Smooth muscle cell (in vitro differentiated cells): ENCODE measurements around the gene HYCC1. TPM values are rescaled to one million over a fixed set of nuclear protein-coding genes. Genes with fewer than 3 reads are reported as not detected.
"Not testable (repeated sequence)": the region's sequence is repeated elsewhere in the genome, so short reads cannot be mapped to it uniquely, and the experiment has no call there.

Source experiments
- DNase-seq: peaks from one replicate; lab custom pipeline; 2025; ENCODE audit not compliant: unreplicated experiment; lab: John Stamatoyannopoulos, UW
- H2AFZ ChIP-seq: fragments of 200-600 bp; sonication (generic); 2 replicates; pipeline ENCODE4 v1.6.0; 2016; ENCODE audit warnings: antibody characterized with exemption, low read depth, mild to moderate bottlenecking
- H3F3A ChIP-seq: fragments of 200-600 bp; sonication (generic); 2 replicates; pipeline ENCODE4 v1.6.0; 2017; ENCODE audit warnings: antibody characterized with exemption, low read depth
- H3K27ac ChIP-seq: fragments of 200-600 bp; sonication (generic); 2 replicates; pipeline ENCODE4 v1.5.1; 2016; ENCODE audit warnings: low read depth, mild to moderate bottlenecking
- H3K27me3 ChIP-seq: fragments of 200-600 bp; sonication (generic); 2 replicates; pipeline ENCODE4 v1.6.1; 2016; ENCODE audit warnings: low read depth, mild to moderate bottlenecking
- H3K36me3 ChIP-seq: fragments of 200-600 bp; sonication (generic); 2 replicates; pipeline ENCODE4 v1.5.1; 2016; ENCODE audit warnings: low read depth
- H3K4me1 ChIP-seq: fragments of 200-600 bp; sonication (generic); 2 replicates; pipeline ENCODE4 v1.5.1; 2016; ENCODE audit warnings: low read depth
- H3K4me2 ChIP-seq: fragments of 200-600 bp; sonication (generic); 2 replicates; pipeline ENCODE4 v1.6.0; 2016; ENCODE audit warnings: mild to moderate bottlenecking
- H3K4me3 ChIP-seq: fragments of 200-600 bp; sonication (generic); 2 replicates; pipeline ENCODE4 v1.5.1; 2016; ENCODE audit warnings: mild to moderate bottlenecking
- H3K79me2 ChIP-seq: fragments of 200-600 bp; sonication (generic); 2 replicates; pipeline ENCODE4 v1.6.0; 2016; ENCODE audit warnings: low read depth, mild to moderate bottlenecking
- H3K9ac ChIP-seq: fragments of 200-600 bp; sonication (generic); 2 replicates; pipeline ENCODE4 v1.6.0; 2016; ENCODE audit warnings: low read depth
- H3K9me3 ChIP-seq: fragments of 200-600 bp; sonication (generic); replicated peaks from 2 replicates; pipeline ENCODE4 v1.5.1; 2016; ENCODE audit warnings: low read depth
- H4K20me1 ChIP-seq: fragments of 200-600 bp; sonication (generic); 2 replicates; pipeline ENCODE4 v1.6.0; 2016; ENCODE audit warnings: low read depth
- CTCF ChIP-seq: fragments of 200-600 bp; sonication (generic); IDR thresholded peaks from 2 replicates; pipeline ENCODE4 v1.5.1; 2017; ENCODE audit warnings: borderline replicate concordance, mild to moderate bottlenecking, antibody characterized with exemption; ENCODE audit not compliant: insufficient read depth, poor library complexity, severe bottlenecking
- WGBS: methylation state at CpG from one replicate; pipeline ENCODE4 v1.1.7; 2016; ENCODE audit warnings: low lambda C conversion rate; 5-methylcytosine and 5-hydroxymethylcytosine counted together
- polyA plus RNA-seq: library from polyadenylated mRNA; unstranded; fragments of >200 nt; fragmentation: Nextera tagmentation; extraction: Ambion mirVana; gene quantifications from 2 replicates; pipeline ENCODE4 v1.2.1, GENCODE V29; 2016
- total RNA-seq: library from RNA; depleted of rRNA; stranded (reverse); fragments of >200 nt; gene quantifications from 2 replicates; pipeline ENCODE4 v1.2.3, GENCODE V29; 2014

HYCC1 gene
- total and polyA plus RNA-seq, 2 experiments from 2014 or later, result 16.5 to 113 TPM

- no peak for DNase-seq
- 94% methylated on average over 3 of the region's 3 CpGs for WGBS
- Histone ChIP-seq H3K4me3 (no peak overlapping the region), H3K4me1 (no peaks in the 10 kb centered on the region), H3K9ac (no peak overlapping the region), H3K4me2 (no peak overlapping the region), H4K20me1 (no peaks in the 10 kb centered on the region), H3F3A (no peaks in the 10 kb centered on the region), H3K27me3 (no peaks in the 10 kb centered on the region), H3K36me3 (no peaks in the 10 kb centered on the region), H3K9me3 (no peaks in the 10 kb centered on the region), H3K27ac (no peak overlapping the region), H3K79me2 (no peaks in the 10 kb centered on the region), H2AFZ (no peak overlapping the region)
- no peak for TF ChIP-seq CTCF
These were observed 30.7 kb upstream of the HYCC1 start for GRCh38 chr7:23044581-23044980.

GRCh38 chr7:23043441-23043840 lies 29.5 kb upstream of the HYCC1 start:
- Histone ChIP-seq H3K4me1 (no peaks in the 10 kb centered on the region), H4K20me1 (no peaks in the 10 kb centered on the region), H3K79me2 (no peaks in the 10 kb centered on the region), H3K4me2 (no peak overlapping the region), H3K9me3 (no peaks in the 10 kb centered on the region), H3F3A (no peaks in the 10 kb centered on the region), H3K9ac (no peak overlapping the region), H3K27ac (no peak overlapping the region), H3K36me3 (no peaks in the 10 kb centered on the region), H3K27me3 (no peaks in the 10 kb centered on the region), H3K4me3 (no peak overlapping the region), H2AFZ (no peak overlapping the region)
- WGBS, result 88% methylated on average over 2 of the region's 2 CpGs
- DNase-seq, result no peak
- TF ChIP-seq CTCF, result no peak

GRCh38 chr7:23039674-23040073 lies 25.7 kb upstream of the HYCC1 start:
- not testable (repeated sequence) for H3K36me3 ChIP-seq, H3K4me3 ChIP-seq, H3K4me1 ChIP-seq, H3K27ac ChIP-seq, DNase-seq, H3K9me3 ChIP-seq, H3K79me2 ChIP-seq, H3K9ac ChIP-seq, H3K27me3 ChIP-seq, H3F3A ChIP-seq, H3K4me2 ChIP-seq, H2AFZ ChIP-seq, H4K20me1 ChIP-seq
- 91% methylated on average over 2 of the region's 4 CpGs for WGBS

- not testable (repeated sequence) for H3F3A ChIP-seq, H2AFZ ChIP-seq, H3K4me1 ChIP-seq, H3K9me3 ChIP-seq, H3K27me3 ChIP-seq, H3K36me3 ChIP-seq, H3K4me3 ChIP-seq, H3K27ac ChIP-seq, H3K79me2 ChIP-seq, H3K4me2 ChIP-seq, H3K9ac ChIP-seq, DNase-seq, H4K20me1 ChIP-seq
- WGBS, result 72% methylated on average over 33 of the region's 34 CpGs
These were observed 21.8 kb upstream of the HYCC1 start for GRCh38 chr7:23035542-23036371.
